Urothelium cell line (cell line): ENCODE measurements around the gene POLG2.
A peak's percentile ranks its signal among the peaks of the same experiment; 100 is the strongest.

Experiments used
- DNase-seq: peaks from one replicate; pipeline ENCODE4 v3.0.0; 2011; ENCODE audit warnings: low spot score, mixed read lengths
- FAIRE-seq: peaks from 2 replicates; lab custom pipeline; 2011; peaks lifted over from hg19 to GRCh38; lab: Jason Lieb, UNC

Gene POLG2

GRCh38 chr17:64496786-64497564 lies at the start of gene POLG2:
POLG2 (minus strand) TSS chr17:64497054; CDS start chr17:64496968, 86 bp downstream.
- peak; percentile 99 for DNase-seq
- FAIRE-seq = peak; percentile 94

GRCh38 chr17:64544742-64545141 lies 47.9 kb upstream of the POLG2 start:
- no peak for FAIRE-seq
- DNase-seq = no peak

- FAIRE-seq (no peak), DNase-seq (no peak)
These were observed 43.4 kb upstream of the POLG2 start for GRCh38 chr17:64540118-64540776.

- no peak for FAIRE-seq
- DNase-seq = no peak
These were observed 41.8 kb upstream of the POLG2 start for GRCh38 chr17:64538508-64539130.

- DNase-seq (no peak), FAIRE-seq (no peak)
These were observed 40.6 kb upstream of the POLG2 start for GRCh38 chr17:64537488-64537887.

- no peak for FAIRE-seq
- DNase-seq = no peak
These were observed 40.1 kb upstream of the POLG2 start for GRCh38 chr17:64536913-64537312.

GRCh38 chr17:64535357-64535756 lies 38.5 kb upstream of the POLG2 start:
- no peak for FAIRE-seq
- no peak for DNase-seq

GRCh38 chr17:64534187-64534586 lies 37.3 kb upstream of the POLG2 start:
- FAIRE-seq = no peak
- peak; percentile 21 for DNase-seq

GRCh38 chr17:64533784-64534183 lies 36.9 kb upstream of the POLG2 start:
- DNase-seq (no peak), FAIRE-seq (no peak)

GRCh38 chr17:64532409-64532808 lies 35.6 kb upstream of the POLG2 start:
- DNase-seq = no peak
- FAIRE-seq = no peak

- no peak for FAIRE-seq
- no peak for DNase-seq
These were observed 35.1 kb upstream of the POLG2 start for GRCh38 chr17:64531955-64532371.

- no peak for DNase-seq
- FAIRE-seq = no peak
These were observed 32.4 kb upstream of the POLG2 start for GRCh38 chr17:64529221-64529620.

GRCh38 chr17:64527914-64528313 lies 31.1 kb upstream of the POLG2 start:
- DNase-seq = no peak
- no peak for FAIRE-seq

GRCh38 chr17:64520359-64520758 lies 23.5 kb upstream of the POLG2 start:
- DNase-seq = no peak
- no peak for FAIRE-seq

GRCh38 chr17:64519601-64520000 lies 22.7 kb upstream of the POLG2 start:
- DNase-seq (no peak), FAIRE-seq (no peak)

GRCh38 chr17:64515829-64516228 lies 19.0 kb upstream of the POLG2 start:
- FAIRE-seq (no peak), DNase-seq (no peak)

GRCh38 chr17:64515419-64515818 lies 18.6 kb upstream of the POLG2 start:
- FAIRE-seq (no peak), DNase-seq (no peak)

- FAIRE-seq (no peak), DNase-seq (no peak)
These were observed 12.3 kb upstream of the POLG2 start for GRCh38 chr17:64509179-64509578.

- no peak for FAIRE-seq
- DNase-seq = no peak
These were observed 11.8 kb upstream of the POLG2 start for GRCh38 chr17:64508683-64509082.

- FAIRE-seq (no peak), DNase-seq (peak; percentile 71)
These were observed 10.5 kb upstream of the POLG2 start for GRCh38 chr17:64507413-64507782.

GRCh38 chr17:64506576-64507412 lies 9.9 kb upstream of the POLG2 start, which contains the start of gene CEP95:
CEP95 (plus strand) TSS chr17:64506977; CDS start chr17:64507098, 121 bp downstream.
- DNase-seq = peak; percentile 92

More at GRCh38 chr17:64506576-64507412, 9.9 kb upstream of the POLG2 start, which contains the start of gene CEP95:
- FAIRE-seq = peak; percentile 80
